Measurements from ENCODE around the gene RTN4. TPM values are rescaled to one million over a fixed set of nuclear protein-coding genes. Genes with fewer than 3 reads are reported as not detected.

RTN4 gene
- total RNA-seq = 100 to 1,000 TPM; 249 to 292 (median 276) TPM

DNA sequence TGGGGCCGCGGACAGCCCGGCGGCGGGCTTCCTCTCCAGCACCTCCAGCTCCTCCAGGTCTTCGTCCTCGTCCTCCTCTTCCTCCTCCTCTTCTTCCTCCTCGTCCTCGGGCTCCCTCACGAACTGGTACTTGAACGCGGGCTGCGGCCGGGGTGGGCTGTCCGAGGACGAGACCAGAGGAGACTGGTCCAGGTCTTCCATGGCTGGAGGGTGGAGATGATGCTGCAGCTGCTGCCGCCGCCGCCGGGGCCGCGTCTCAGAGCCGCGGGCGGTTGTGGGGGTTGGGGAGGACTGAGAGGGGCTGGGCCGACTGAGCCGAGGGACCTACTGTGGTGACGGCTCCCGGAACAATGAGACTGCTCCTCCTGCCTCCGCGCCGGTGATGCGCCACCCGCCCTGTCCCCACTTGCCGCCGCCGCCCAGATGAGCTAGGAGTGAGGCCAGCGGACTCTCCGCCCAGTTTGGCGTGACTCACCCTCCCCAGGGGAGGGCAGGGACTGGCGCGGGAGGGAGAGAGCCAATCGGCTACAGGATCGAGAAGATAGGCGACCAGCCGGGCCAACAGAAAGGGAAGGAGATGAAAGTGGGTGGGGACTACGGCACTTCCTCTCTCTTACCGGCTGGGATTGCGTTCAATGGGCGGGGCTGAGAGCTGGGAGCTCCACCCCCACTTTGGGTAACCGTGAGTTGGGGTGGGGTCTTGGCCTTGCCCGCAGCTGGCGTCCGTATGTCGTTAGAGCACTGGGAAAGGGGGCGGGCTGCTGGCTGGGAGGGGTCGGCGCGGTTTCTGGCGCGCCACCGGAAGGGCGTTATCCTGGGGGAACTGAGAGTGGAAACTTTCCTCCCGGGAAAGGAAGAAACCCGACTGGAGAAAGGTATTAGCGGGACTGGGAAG is at the start of gene RTN4:
RTN4 (minus strand) TSS at position 352 of the 895 bp plus-strand sequence; CDS start at position 201, 151 bp downstream.
- intact Hi-C loops (cut with DNase I; ENCODE audit: low total_unique reads) = no loop called here
- DNase-seq (ENCODE audit: low spot score in 2 of 2) = peak; percentile 99 to 100
- TF ChIP-seq POLR2A (IDR thresholded peaks at IDR 0.05) (peak in 1 of 2 donors; percentile 92), CTCF (IDR thresholded peaks at IDR 0.05) (no peak)
- H3K4me3 ChIP-seq (ENCODE audit: low read depth, poor library complexity, severe bottlenecking) = peak within 1 kb of the TSS; percentile 82
- WGBS, 2 donors = 0% methylated on average over 48 to 55 of the region's 66 CpGs

- intact Hi-C loops (cut with DNase I; ENCODE audit: low total_unique reads) = no loop called here
- H3K4me3 ChIP-seq (ENCODE audit: low read depth, poor library complexity, severe bottlenecking) = no peak overlapping the region
- 91 to 99% methylated on average over 2 of the region's 2 CpGs for WGBS, 2 donors
- no peak for TF ChIP-seq POLR2A (IDR thresholded peaks at IDR 0.05)
- no peak for TF ChIP-seq CTCF (IDR thresholded peaks at IDR 0.05)
- no peak for DNase-seq (ENCODE audit: low spot score in 2 of 2)
Observed at GRCh38 chr2:55099493-55099877, 49.2 kb upstream of the RTN4 start.

DNA sequence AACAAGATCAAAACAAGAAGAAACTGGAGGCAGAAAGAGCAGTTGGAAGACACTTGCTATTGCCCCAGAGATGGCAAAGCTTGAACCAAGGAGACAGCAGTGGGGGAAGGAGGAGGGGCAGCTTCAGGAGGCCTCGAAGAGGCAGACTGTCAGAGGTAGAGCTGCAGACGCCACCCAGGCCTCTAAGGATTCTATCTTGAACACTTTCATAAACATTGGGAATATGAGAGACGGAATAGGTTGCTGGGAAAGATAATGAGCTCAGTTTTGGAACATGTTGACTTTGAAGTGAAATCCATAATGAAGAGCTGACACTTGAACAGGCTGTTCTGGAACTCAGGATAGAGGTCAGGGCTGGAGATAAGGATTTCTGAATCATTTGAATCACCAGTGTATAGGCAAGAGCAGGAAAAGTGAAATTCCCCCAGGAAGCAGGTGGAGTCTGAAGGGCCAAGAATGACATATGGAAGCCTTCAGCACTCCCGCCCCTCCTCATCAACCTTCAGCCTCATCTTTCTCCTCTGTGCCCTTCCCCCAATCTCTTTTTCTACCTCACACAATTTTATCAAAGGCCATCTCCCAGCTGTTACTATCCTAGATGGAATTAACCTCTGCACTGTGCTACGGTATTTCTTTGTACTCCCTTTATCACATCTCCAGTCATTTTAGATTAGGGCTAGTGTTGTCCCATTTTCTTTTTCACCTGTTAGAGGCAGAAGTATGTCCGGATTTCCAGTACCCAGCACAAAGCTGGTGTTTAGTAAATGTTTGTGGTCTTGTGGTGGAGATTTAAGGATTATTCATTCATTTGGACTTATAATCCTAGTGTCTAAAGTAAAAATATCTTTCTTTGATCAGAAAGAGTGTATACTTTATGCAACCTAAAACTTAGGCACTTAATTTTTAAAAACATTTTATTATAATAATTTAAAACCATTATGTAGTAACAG is 47.5 kb upstream of the RTN4 start:
- no peak for TF ChIP-seq POLR2A (IDR thresholded peaks at IDR 0.05)
- no peak for TF ChIP-seq CTCF (IDR thresholded peaks at IDR 0.05)
- DNase-seq (ENCODE audit: low spot score in 2 of 2) = no peak
- 75 to 76% methylated on average over 6 of the region's 6 CpGs for WGBS, 2 donors
- H3K4me3 ChIP-seq (ENCODE audit: low read depth, poor library complexity, severe bottlenecking) = no peak overlapping the region
- intact Hi-C loops (cut with DNase I; ENCODE audit: low total_unique reads) = no loop called here

DNA sequence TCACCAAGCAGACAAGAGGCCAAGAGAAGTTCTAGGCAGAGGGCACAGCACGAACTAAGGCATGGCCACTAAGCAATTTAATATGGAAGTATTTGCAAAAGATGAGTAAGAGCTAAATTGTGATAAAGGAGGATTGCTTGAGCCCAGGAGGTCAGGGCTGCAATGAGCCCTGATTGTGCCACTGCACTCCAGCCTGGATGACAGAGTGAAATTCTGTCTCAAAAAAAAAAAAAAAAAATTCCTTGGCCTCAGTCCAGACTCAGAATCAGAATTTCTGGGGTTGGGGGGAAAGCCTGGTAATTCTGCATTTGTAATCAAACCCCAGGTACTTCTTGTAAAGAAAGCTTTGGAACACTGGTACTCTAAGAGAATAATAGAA is 46.8 kb upstream of the RTN4 start:
- TF ChIP-seq POLR2A (IDR thresholded peaks at IDR 0.05) (no peak), CTCF (IDR thresholded peaks at IDR 0.05) (no peak)
- WGBS, 2 donors = 65 to 68% methylated on average over 1 of the region's 1 CpG
- intact Hi-C loops (cut with DNase I; ENCODE audit: low total_unique reads) = no loop called here
- H3K4me3 ChIP-seq (ENCODE audit: low read depth, poor library complexity, severe bottlenecking) = no peak overlapping the region
- no peak for DNase-seq (ENCODE audit: low spot score in 2 of 2)

DNA sequence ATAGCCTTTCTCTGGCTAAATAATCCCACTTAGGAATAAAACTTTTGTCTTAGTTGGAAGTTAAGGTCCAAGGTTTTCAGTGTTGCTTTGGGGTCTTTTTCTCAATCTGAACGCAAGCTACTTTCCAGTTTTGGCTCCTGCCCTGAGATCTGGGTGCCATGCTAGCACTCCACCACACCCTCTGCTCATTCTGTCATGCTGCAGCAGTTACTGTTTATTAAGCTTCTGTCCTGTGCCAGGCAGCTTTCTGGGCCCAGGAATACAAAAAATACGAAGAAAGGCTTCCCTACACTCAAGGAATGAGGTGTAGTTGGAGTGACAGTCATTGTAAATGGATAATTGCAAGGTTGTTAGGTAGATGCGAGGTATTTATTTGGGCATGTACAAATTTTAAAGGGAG is 46.3 kb upstream of the RTN4 start:
- no peak for DNase-seq (ENCODE audit: low spot score in 2 of 2)
- intact Hi-C loops (cut with DNase I; ENCODE audit: low total_unique reads) = no loop called here
- 55 to 60% methylated on average over 3 of the region's 3 CpGs for WGBS, 2 donors
- H3K4me3 ChIP-seq (ENCODE audit: low read depth, poor library complexity, severe bottlenecking) = no peak overlapping the region
- no peak for TF ChIP-seq CTCF (IDR thresholded peaks at IDR 0.05)
- no peak for TF ChIP-seq POLR2A (IDR thresholded peaks at IDR 0.05)
